GM18870 (cell line): Measurements from ENCODE around the gene GDPD5.

Source experiments
- ATAC-seq: cut with Tn5 transposase; IDR thresholded peaks from one replicate; pipeline ENCODE4 v1.9.1; 2021; ENCODE audit warnings: moderate library complexity; ENCODE audit not compliant: unreplicated experiment

Gene GDPD5

GRCh38 chr11:75474878-75475766 is 50.6 kb downstream of the GDPD5 start:
- no peak for ATAC-seq

GRCh38 chr11:75474240-75474639 is 51.5 kb downstream of the GDPD5 start:
- no peak for ATAC-seq

GRCh38 chr11:75473684-75474083 is 52.1 kb downstream of the GDPD5 start:
- ATAC-seq, result no peak

- ATAC-seq, result no peak
Observed at GRCh38 chr11:75472081-75472732, 53.5 kb downstream of the GDPD5 start.

- ATAC-seq, result no peak
Observed at GRCh38 chr11:75471176-75471973, 54.4 kb downstream of the GDPD5 start.

- no peak for ATAC-seq
Observed at GRCh38 chr11:75470476-75471080, 55.2 kb downstream of the GDPD5 start.

GRCh38 chr11:75469785-75470405 is 55.8 kb downstream of the GDPD5 start:
- ATAC-seq, result no peak

GRCh38 chr11:75468534-75469340 is 57.0 kb downstream of the GDPD5 start:
- no peak for ATAC-seq

GRCh38 chr11:75467881-75468280 is 57.9 kb downstream of the GDPD5 start:
- no peak for ATAC-seq

GRCh38 chr11:75467311-75467710 is 58.4 kb downstream of the GDPD5 start:
- ATAC-seq, result no peak

- no peak for ATAC-seq
Observed at GRCh38 chr11:75465701-75466531, 59.8 kb downstream of the GDPD5 start.

GRCh38 chr11:75463106-75463774 is 62.5 kb downstream of the GDPD5 start:
- no peak for ATAC-seq

- no peak for ATAC-seq
Observed at GRCh38 chr11:75462117-75462653, 63.6 kb downstream of the GDPD5 start.

- ATAC-seq, result no peak
Observed at GRCh38 chr11:75461151-75461550, 64.6 kb downstream of the GDPD5 start.

- ATAC-seq, result no peak
Observed at GRCh38 chr11:75456596-75457183, 69.1 kb downstream of the GDPD5 start.

- no peak for ATAC-seq
Observed at GRCh38 chr11:75454987-75455386, 70.8 kb downstream of the GDPD5 start.

GRCh38 chr11:75453916-75454655 is 71.7 kb downstream of the GDPD5 start:
- ATAC-seq, result no peak
